ENCODE results near the gene TARS2.
A peak's percentile ranks its signal among the peaks of the same experiment; 100 is the strongest.

TARS2 gene, protein sequence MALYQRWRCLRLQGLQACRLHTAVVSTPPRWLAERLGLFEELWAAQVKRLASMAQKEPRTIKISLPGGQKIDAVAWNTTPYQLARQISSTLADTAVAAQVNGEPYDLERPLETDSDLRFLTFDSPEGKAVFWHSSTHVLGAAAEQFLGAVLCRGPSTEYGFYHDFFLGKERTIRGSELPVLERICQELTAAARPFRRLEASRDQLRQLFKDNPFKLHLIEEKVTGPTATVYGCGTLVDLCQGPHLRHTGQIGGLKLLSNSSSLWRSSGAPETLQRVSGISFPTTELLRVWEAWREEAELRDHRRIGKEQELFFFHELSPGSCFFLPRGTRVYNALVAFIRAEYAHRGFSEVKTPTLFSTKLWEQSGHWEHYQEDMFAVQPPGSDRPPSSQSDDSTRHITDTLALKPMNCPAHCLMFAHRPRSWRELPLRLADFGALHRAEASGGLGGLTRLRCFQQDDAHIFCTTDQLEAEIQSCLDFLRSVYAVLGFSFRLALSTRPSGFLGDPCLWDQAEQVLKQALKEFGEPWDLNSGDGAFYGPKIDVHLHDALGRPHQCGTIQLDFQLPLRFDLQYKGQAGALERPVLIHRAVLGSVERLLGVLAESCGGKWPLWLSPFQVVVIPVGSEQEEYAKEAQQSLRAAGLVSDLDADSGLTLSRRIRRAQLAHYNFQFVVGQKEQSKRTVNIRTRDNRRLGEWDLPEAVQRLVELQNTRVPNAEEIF

DNA sequence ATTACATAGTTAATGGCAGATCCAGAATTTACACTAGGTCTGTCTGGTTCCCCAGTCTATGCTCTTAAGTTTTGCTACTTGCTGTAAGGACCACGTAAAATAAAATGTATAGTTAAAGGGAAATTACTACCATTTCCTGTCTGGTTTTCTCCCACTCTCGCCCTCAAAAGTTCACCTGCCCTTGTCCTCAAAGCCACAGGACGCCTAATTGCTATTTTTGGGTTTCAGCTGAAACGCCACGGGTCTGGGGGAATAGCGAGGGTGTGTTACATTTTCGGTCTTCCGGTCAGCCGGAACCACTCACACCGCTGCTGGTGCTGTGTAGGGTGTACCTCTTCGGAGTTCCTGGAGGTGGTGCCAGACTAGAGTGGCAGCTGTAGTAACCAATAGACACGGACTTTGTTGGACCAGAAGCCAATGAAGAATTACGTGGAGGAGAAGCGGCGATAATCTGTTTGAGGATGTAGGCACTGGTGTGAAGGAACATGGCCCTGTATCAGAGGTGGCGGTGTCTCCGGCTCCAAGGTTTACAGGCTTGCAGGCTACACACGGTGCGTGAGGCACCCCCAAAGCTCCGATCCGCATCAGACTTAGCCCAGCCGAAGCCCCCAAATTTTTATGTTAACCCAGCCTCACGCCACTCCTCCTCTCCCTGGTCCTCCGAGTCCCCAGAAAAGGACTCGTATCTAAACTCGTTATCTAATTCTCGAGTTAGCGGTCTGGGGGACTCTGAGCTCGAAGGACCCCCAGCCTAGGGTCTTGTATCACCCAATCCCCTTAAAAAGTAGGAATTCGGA, at the start of gene TARS2:
Gene TARS2 (plus strand): TSS at position 454 of the 797 bp plus-strand sequence. CDS start 32 bp downstream, at position 486.
- Histone ChIP-seq H3K36me3 (replicated peaks) (peaks cover 30% of the 10 kb centered on the region), H3K27me3 (ENCODE audit: low read depth) (no peaks in the 10 kb centered on the region), H3K4me3 (peak within 1 kb of the TSS; percentile 76), H3K9me3 (no peaks in the 10 kb centered on the region), H3K4me1 (no peaks in the 10 kb centered on the region)
- peak; percentile 98 for DNase-seq (ENCODE audit: low spot score in 2 of 2)
- in situ Hi-C loops (cut with MboI; ENCODE audit: low sequenced_read_pairs), result no loop called here

DNA sequence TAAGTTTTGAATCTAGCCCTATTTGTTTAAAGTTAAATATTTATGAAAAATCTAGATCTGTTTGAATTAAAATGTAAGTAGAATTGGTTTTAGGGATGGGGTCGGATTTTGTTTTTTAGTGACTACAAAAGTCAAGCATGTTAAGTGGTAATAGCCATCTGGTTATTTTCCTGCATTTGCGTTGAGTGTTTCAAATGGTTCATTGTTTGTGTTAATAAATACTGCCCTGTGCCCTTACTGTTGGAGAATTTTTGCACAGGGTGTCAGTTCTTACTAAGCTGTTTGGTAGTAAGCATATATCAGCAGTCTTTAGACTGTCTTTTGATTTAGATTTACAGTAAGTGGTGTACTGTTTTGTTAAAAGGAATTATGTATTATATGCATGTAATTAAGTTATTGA, 46.1 kb upstream of the TARS2 start:
- Histone ChIP-seq H3K4me1 (no peaks in the 10 kb centered on the region), H3K9me3 (no peaks in the 10 kb centered on the region), H3K4me3 (no peak overlapping the region), H3K36me3 (replicated peaks) (peaks cover 18% of the 10 kb centered on the region), H3K27me3 (ENCODE audit: low read depth) (no peaks in the 10 kb centered on the region)
- no peak for DNase-seq (ENCODE audit: low spot score in 2 of 2)
- in situ Hi-C loops (cut with MboI; ENCODE audit: low sequenced_read_pairs), result no loop called here

GRCh38 chr1:150444232-150444631, 43.0 kb upstream of the TARS2 start:
- no peaks in the 10 kb centered on the region for H3K9me3 ChIP-seq
- H3K4me3 ChIP-seq, result no peak overlapping the region
- H3K36me3 ChIP-seq (replicated peaks), result peaks cover 32% of the 10 kb centered on the region
- no peaks in the 10 kb centered on the region for H3K4me1 ChIP-seq
- in situ Hi-C loops (cut with MboI; ENCODE audit: low sequenced_read_pairs), result no loop called here
- H3K27me3 ChIP-seq (ENCODE audit: low read depth), result no peaks in the 10 kb centered on the region
- DNase-seq (ENCODE audit: low spot score in 2 of 2), result no peak

GRCh38 chr1:150456146-150456647, 31.0 kb upstream of the TARS2 start:
- DNase-seq (ENCODE audit: low spot score in 2 of 2), result no peak
- Histone ChIP-seq H3K27me3 (ENCODE audit: low read depth) (no peaks in the 10 kb centered on the region), H3K9me3 (no peaks in the 10 kb centered on the region), H3K4me1 (no peaks in the 10 kb centered on the region), H3K4me3 (no peak overlapping the region), H3K36me3 (replicated peaks) (peaks cover 43% of the 10 kb centered on the region)
- in situ Hi-C loops (cut with MboI; ENCODE audit: low sequenced_read_pairs), result no loop called here

DNA sequence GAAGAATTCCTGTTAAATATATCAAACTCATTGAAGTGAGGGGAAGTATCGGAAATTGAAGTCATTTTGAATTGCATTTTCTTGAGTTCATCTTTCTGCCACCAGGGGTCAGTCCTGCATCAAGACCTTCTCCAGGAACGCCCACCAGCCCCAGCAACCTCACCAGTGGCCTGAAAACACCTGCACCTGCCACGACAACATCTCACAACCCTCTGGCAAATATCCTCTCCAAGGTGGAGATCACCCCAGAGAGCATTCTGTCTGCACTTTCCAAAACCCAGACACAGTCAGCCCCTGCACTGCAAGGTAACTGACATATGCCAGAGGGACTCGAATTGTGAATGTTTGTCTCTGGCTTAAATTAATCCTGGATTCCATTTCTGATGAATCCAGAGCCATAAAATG, 22.8 kb upstream of the TARS2 start:
- in situ Hi-C loops (cut with MboI; ENCODE audit: low sequenced_read_pairs), result no loop called here
- H3K9me3 ChIP-seq, result no peaks in the 10 kb centered on the region
- H3K4me3 ChIP-seq, result no peak overlapping the region
- H3K4me1 ChIP-seq, result no peaks in the 10 kb centered on the region
- DNase-seq (ENCODE audit: low spot score in 2 of 2), result peak; percentile 30 to 81
- H3K36me3 ChIP-seq (replicated peaks), result peaks cover 54% of the 10 kb centered on the region
- H3K27me3 ChIP-seq (ENCODE audit: low read depth), result no peaks in the 10 kb centered on the region

- Histone ChIP-seq H3K4me3 (no peak overlapping the region), H3K27me3 (ENCODE audit: low read depth) (no peaks in the 10 kb centered on the region), H3K9me3 (no peaks in the 10 kb centered on the region), H3K4me1 (no peaks in the 10 kb centered on the region), H3K36me3 (replicated peaks) (peaks cover 61% of the 10 kb centered on the region)
- no peak for DNase-seq (ENCODE audit: low spot score in 2 of 2)
- in situ Hi-C loops (cut with MboI; ENCODE audit: low sequenced_read_pairs), result no loop called here
These were observed 20.3 kb upstream of the TARS2 start for GRCh38 chr1:150466964-150467363.

DNA sequence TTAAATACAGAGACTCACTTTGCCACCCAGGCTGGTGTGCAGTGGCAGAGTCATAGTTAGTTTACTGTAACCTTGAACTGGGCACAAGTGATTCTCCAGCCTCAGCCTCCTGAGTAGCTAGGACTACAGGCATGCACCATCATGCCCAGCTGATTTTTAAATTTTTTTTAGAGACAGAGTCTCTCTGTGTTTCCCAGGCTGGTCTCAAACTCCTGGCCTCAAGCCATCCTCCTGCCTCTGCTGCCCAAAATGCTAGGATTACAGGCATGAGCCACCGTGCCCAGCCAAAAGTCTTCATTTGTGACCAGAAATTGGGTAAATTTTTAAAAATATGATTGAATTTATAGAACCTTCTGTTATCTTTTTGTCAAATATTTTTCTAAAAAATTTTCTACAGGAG, 17.9 kb upstream of the TARS2 start:
- Histone ChIP-seq H3K27me3 (ENCODE audit: low read depth) (no peaks in the 10 kb centered on the region), H3K4me3 (no peak overlapping the region), H3K9me3 (no peaks in the 10 kb centered on the region), H3K4me1 (no peaks in the 10 kb centered on the region), H3K36me3 (replicated peaks) (peaks cover 61% of the 10 kb centered on the region)
- DNase-seq (ENCODE audit: low spot score in 2 of 2), result no peak
- in situ Hi-C loops (cut with MboI; ENCODE audit: low sequenced_read_pairs), result no loop called here

GRCh38 chr1:150472601-150473200, 14.5 kb upstream of the TARS2 start:
- H3K4me1 ChIP-seq, result peaks cover 9% of the 10 kb centered on the region
- no peak overlapping the region for H3K4me3 ChIP-seq
- in situ Hi-C loops (cut with MboI; ENCODE audit: low sequenced_read_pairs), result no loop called here
- no peaks in the 10 kb centered on the region for H3K9me3 ChIP-seq
- H3K36me3 ChIP-seq (replicated peaks), result peaks cover 37% of the 10 kb centered on the region
- no peak for DNase-seq (ENCODE audit: low spot score in 2 of 2)
- H3K27me3 ChIP-seq (ENCODE audit: low read depth), result no peaks in the 10 kb centered on the region

DNA sequence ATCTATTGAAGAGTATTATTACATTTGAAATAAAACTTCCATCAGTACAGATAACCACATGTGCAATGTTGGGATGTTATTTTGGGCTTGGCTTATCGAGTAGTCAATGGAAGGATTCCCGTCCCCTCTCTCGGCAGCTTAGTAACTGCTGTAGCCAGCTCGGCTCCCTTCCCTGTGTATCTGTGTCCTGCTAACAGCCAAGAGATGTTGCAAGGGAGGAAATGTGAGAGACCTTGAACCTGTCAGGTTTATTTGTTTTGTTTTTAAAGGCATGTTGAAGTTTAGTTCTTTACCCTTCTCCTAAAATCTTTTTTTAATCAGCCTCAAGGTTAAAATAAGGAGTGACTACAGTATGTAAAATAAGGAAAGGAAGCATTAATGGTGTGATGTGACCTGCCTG, 13.6 kb upstream of the TARS2 start:
- DNase-seq (ENCODE audit: low spot score in 2 of 2), result no peak
- in situ Hi-C loops (cut with MboI; ENCODE audit: low sequenced_read_pairs), result no loop called here
- peaks cover 34% of the 10 kb centered on the region for H3K36me3 ChIP-seq (replicated peaks)

GRCh38 chr1:150474869-150475268, 12.3 kb upstream of the TARS2 start:
- in situ Hi-C loops (cut with MboI; ENCODE audit: low sequenced_read_pairs), result no loop called here
- Histone ChIP-seq H3K36me3 (replicated peaks) (peaks cover 31% of the 10 kb centered on the region), H3K4me3 (no peak overlapping the region), H3K27me3 (ENCODE audit: low read depth) (no peaks in the 10 kb centered on the region), H3K4me1 (peaks cover 9% of the 10 kb centered on the region), H3K9me3 (no peaks in the 10 kb centered on the region)
- no peak for DNase-seq (ENCODE audit: low spot score in 2 of 2)

More for the DNA sequence above, 13.6 kb upstream of the TARS2 start:
- H3K9me3 ChIP-seq, result no peaks in the 10 kb centered on the region
- no peak overlapping the region for H3K4me3 ChIP-seq
- H3K4me1 ChIP-seq, result peaks cover 9% of the 10 kb centered on the region
- no peaks in the 10 kb centered on the region for H3K27me3 ChIP-seq (ENCODE audit: low read depth)

- no peak overlapping the region for H3K4me3 ChIP-seq
- peak; percentile 14 to 66 for DNase-seq (ENCODE audit: low spot score in 2 of 2)
- no peaks in the 10 kb centered on the region for H3K27me3 ChIP-seq (ENCODE audit: low read depth)
- no peaks in the 10 kb centered on the region for H3K9me3 ChIP-seq
- in situ Hi-C loops (cut with MboI; ENCODE audit: low sequenced_read_pairs), result no loop called here
- peaks cover 9% of the 10 kb centered on the region for H3K4me1 ChIP-seq
- H3K36me3 ChIP-seq (replicated peaks), result peaks cover 12% of the 10 kb centered on the region
These were observed 10.5 kb upstream of the TARS2 start for GRCh38 chr1:150476754-150477153.

- Histone ChIP-seq H3K9me3 (no peaks in the 10 kb centered on the region), H3K4me3 (no peak overlapping the region), H3K36me3 (replicated peaks) (peaks cover 6% of the 10 kb centered on the region; the same call in 1 of the 2 replicates), H3K27me3 (ENCODE audit: low read depth) (no peaks in the 10 kb centered on the region), H3K4me1 (peaks cover 9% of the 10 kb centered on the region)
- DNase-seq (ENCODE audit: low spot score in 2 of 2), result no peak
- in situ Hi-C loops (cut with MboI; ENCODE audit: low sequenced_read_pairs), result no loop called here
These were observed 9.9 kb upstream of the TARS2 start for GRCh38 chr1:150477320-150477719.

DNA sequence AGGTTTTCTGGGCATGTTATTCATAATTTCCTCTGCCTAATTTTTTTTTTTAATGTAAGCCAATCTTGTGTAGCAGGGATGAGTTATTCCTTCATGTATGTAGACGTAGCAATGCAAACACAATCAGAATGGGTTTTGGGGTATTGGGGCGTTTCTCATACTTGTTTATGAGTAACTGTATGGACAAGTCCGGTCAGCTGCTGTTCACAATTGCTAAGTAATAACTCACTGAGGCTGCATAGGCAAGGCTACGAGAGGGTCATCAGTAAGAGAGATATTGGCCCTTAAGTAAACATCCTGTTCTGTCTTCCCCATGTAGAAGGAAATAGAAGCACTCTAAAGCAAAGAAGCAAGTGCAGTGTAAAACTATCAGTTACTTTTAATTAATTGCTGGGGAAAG, 9.5 kb upstream of the TARS2 start:
- DNase-seq (ENCODE audit: low spot score in 2 of 2), result no peak
- Histone ChIP-seq H3K27me3 (ENCODE audit: low read depth) (no peaks in the 10 kb centered on the region), H3K4me1 (peaks cover 9% of the 10 kb centered on the region), H3K36me3 (replicated peaks) (peaks cover 2% of the 10 kb centered on the region; the same call in 1 of the 2 replicates), H3K4me3 (no peak overlapping the region), H3K9me3 (no peaks in the 10 kb centered on the region)
- in situ Hi-C loops (cut with MboI; ENCODE audit: low sequenced_read_pairs), result no loop called here

All from HAP-1 (cell line).